GM18861 (cell line): Measurements from ENCODE around the gene CAST.

Experiments used
- ATAC-seq: cut with Tn5 transposase; IDR thresholded peaks from one replicate; pipeline ENCODE4 v1.9.1; 2021; ENCODE audit not compliant: unreplicated experiment

Gene CAST

DNA sequence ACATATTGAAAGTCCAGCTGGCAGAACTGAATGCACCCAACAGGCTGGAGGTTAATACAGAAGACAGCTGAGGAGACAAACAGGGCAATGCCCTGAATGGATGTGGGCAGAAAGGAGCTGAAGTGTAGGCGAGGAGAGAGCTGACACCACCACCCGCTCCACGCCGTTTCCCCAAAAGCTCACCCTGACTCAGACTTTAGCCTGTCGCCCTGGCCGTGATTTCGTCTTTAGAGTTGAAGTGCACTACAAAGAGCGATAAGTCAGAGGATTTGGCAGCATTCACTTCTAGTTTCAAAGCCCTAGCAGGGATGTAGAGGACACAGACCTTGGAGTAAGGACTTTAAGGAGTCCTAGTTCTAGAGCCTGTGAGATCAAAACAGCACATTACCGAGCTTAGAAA is 147.7 kb downstream of the CAST start:
- ATAC-seq, result no peak

DNA sequence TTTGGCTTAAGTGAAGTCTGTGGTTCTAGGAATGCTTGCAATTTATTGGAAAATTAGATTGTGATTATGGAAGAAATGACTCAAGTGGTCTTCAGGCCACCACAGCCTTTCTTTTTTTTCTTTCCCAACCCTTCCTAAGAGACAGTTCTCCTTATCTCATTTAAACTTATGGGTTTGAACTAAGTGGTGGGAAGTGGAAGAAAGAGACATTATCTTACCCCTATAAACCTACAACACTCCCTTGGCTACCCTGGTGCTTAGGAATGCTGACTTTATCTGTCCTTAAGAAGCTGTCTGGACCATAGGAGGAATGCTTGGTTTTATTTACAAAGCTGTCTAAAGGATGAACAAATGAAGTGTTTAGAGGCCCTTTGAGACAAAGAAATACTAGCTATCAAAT is 150.7 kb downstream of the CAST start:
- ATAC-seq, result no peak

DNA sequence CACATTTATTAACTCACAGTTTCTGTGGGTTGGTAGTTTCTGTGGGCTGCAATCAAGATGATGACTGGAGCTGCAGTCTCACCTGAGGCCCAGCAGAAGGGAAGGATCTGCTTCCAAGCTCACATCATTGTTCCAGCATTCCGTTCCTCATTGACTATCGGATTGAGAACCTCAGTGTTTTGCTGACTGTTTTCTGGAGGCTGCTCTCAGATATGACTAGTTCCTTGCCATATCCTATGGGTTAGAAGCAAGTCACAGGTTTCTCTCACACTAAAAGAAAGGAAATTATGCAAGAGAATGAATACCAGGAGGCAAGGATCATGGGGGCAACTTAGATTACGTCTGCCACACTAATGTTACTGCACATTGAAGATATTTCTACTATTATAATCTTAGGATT is 151.9 kb downstream of the CAST start:
- ATAC-seq, result no peak

DNA sequence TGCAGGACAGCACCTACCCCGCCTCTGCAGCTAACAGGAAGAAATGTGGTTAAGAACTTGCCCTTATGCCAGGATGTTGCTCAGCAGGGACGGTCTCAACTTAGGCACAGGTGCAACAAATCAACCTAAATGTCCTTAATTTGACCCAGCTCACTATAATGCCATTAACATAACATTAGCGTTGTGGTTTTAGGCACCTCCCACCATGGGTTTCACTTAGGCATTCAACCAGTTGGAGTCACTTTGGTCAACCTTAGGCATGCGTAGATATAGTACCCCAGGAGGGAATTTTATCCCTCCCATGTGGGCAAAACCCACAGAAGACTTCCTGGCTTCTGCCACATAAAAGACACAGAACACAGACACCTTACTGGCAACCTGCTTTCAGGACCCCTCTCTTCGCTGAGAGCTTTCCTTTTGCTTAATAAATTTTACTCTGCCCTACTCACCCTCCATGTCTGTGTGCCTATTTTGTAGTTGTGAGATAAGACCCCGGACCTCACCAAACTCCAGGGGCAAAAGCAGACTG is 154.3 kb downstream of the CAST start:
- ATAC-seq, result peak; percentile 93

DNA sequence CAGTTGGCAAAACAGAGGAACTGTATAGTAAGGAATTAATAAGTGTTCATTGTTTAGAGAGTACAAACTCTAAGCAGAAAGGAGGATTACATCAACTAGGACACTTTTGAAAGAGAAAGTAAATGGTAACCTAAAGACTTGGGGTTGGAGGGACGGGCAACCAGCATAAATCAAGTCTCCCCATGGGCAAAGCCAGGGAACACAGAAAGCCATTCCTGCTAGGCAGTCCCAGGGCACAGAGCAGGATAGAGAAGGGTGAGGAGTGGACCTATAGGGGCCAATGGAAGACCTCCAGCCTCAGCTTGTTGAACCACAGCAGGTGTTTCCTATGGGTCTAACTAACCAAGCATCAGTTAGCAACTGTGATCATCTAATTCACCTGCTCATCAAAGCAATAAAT is 154.8 kb downstream of the CAST start:
- peak; percentile 16 for ATAC-seq

DNA sequence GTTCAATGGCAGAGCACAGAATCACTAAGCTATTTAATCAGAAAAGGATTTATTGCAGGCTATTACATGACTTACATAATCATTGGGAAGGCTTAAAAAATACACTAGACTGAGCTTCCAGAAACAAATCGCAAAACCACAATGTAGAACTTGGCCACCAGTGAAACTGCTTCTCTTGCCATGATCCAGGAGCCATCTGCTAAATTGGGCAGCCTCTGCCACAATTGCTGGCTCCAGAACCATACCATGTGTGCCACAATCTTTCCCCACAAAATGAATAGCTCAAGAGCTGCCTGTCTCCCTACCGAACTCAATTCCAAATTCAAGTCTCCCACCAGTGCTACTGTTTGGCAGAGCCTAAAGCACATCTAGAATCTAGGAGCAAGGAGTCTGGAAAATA is 155.3 kb downstream of the CAST start:
- no peak for ATAC-seq

DNA sequence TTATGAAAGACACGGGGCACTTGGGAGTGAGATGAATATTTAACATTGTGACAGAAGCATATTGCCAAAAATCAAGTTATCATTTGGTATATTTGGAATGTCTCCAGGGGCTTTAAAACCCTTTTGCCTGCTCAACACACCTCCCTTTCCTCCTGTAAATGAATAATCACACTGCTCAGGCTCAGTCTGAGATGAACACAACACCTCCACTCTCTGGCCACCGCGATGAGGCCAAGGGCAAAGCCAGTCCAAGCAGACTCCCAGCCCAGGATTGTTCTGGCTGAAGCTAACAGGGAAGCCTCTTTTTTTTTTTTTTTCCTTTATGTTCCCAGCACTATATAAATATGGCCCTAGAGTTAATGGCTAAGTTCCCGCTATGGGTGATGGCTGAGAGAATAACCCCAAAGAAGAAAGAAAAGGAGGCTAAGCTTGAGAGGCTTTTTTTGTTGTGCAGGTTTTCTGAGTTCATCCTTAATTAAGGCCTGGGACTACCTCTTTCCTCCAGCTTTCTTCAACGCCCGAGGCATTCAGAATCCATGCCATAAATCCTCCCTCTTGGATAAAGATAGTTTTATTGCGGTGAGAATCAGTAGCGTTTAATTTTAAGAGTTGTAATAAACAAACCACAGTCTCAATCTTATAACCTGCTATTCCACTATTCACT is 156.1 kb downstream of the CAST start:
- no peak for ATAC-seq

DNA sequence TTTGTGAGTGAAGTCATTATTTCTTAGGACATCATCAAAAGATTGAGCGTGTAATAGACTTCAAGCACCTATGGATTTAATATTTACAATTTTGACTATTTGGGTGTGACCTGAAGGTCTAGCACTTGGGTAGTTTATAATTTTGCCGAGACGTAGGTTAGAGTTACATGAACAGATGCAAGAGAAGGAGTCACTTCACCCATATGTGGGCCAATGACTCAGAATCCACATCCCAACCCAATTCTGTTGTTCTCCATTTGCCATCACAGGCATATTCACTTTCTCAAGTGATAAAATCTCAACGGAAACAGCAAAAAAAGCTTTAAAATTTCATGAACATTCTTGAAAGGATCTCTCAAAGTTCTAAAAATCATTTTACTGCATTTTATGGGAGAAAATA is 157.6 kb downstream of the CAST start:
- no peak for ATAC-seq

DNA sequence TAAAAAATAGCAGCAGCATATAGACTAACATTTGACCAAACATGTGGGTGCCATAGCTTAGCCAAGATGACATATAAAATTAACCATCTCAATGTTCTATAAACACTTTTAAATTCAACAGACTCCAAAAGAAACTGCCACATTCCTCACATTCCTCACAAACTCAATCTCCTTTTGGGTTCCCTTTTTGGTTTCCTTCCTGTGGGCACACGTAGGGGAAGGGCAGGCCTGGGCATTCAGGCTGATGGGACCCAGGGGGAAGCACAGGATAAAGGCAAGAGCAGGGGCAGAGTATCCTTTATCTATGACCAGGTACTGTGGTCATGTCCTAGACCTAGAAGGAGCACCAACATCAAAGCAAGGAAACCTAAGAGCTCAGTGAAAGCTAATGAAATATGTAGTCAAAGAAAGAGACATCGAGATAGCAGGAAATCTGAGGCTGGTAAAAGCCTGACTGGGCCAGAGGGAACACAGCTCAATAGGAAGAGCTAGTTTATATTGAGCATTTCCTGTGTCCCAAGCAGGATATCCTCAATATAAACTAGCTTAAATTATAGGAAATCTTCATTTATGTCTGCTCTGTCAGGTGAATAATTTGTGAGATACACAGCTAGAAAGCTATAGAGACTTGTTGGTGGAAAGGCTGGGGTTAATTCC is 159.2 kb downstream of the CAST start:
- no peak for ATAC-seq

DNA sequence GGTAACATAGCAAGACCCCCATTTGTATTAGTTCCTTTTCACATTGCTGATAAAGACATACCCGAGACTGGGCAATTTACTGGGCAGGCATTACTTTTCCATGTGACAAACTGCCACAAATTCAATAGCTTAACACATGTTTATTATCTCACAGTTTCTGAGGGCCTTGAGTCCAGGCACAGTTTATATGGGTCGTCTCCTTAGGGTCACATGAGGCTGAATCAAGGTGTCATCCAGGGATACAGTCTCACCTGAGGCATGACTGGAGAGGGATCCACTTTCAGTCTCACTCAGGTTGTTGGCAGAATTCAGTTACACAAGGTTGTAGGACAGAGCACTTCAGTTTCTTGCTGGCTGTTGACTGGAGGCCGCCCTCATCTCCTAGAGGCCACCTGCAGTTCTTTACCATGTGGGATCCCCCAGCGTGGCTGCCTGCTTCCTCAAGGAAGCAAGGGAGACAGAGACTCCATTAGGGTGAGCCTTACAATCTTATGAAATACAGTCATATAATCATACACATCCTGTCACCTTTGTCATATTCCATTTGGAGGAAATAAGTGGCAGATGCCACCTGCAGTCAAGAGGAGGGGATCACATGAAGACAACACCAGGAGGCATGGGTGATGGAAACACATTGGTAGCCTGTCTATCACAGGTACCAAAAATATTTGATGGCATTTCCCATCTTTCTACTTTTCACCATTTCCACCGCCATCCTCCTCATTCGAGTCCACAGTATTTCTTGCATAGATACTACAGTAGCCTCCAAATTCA is 160.7 kb downstream of the CAST start:
- no peak for ATAC-seq

DNA sequence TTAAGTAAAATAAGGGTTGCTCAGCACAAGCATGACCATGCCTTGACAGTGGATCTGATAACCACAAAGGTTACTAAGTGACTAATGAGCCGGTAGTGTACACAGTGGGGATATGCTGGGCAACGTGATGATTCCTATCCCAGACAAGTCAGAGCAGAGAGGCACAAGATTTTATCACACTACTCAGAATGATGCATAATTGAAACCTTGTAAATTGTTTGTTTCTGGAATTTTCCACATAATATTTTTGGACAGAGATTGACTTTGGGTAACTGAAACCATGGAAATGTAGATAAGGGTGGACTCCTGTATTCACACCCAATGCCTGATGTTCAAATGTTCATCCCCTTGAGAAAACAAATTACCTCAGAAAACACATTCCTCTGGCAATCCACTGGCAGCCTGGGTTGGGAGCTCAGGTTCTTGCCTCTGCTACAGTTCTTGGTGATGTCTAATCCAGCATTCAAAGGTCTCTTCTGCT is 161.8 kb downstream of the CAST start:
- ATAC-seq, result peak; percentile 99
